ENCODE results near the gene TMEM184B. TPM values are rescaled to one million over a fixed set of nuclear protein-coding genes. Genes with fewer than 3 reads are reported as not detected.

TMEM184B gene
- total RNA-seq, 1 experiment from 2014 or later: 192 TPM

- Histone ChIP-seq H3K27ac (peak overlapping the region; percentile 80), H3K4me2 (peak overlapping the region; percentile 79), H3K9me3 (ENCODE audit: insufficient read depth, low read depth) (no peaks in the 10 kb centered on the region), H2AFZ (peak overlapping the region; percentile 23; the same call in 1 of the 2 replicates), H3K4me3 (peak overlapping the region; percentile 43; the same call in 1 of the 2 replicates), H4K20me1 (ENCODE audit: insufficient read depth) (peaks cover 22% of the 10 kb centered on the region), H3K36me3 (ENCODE audit: low read depth) (0 out of 2 replicates have a peak, but pooled peaks cover 2% of the 10 kb centered on the region), H3K9me2 (ENCODE audit: insufficient read depth) (no peaks in the 10 kb centered on the region), H3F3A (ENCODE audit: insufficient read depth, low read depth) (peaks cover 48% of the 10 kb centered on the region), H3K79me2 (ENCODE audit: low read depth) (peaks cover 29% of the 10 kb centered on the region), H3K27me3 (ENCODE audit: insufficient read depth, low read depth) (no peaks in the 10 kb centered on the region), H3K4me1 (replicated peaks; ENCODE audit: insufficient read depth) (peaks cover 40% of the 10 kb centered on the region)
- POLR2A ChIA-PET (ENCODE audit: unreplicated experiment): interaction anchor here (0.5 kb wide), 1 partner anchor 35 kb away, joined by 5 read pairs; no protein-coding TSS in a partner anchor
- intact Hi-C loops (cut with micrococcal nuclease; ENCODE audit: unreplicated experiment): loop anchor here (10.0 kb wide), 1 partner anchor 386 kb away; the partner anchor contains the start of genes GTPBP1 and JOSD1
- CTCF ChIA-PET: interaction anchor here (0.7 to 1.3 kb wide), 2 partner anchors 29 to 250 kb away, joined by 8 to 17 read pairs; no protein-coding TSS in a partner anchor
- TSS peak; percentile 78 for BruUV-seq (replicated peaks)
- DNase-seq: no peak
- TF ChIP-seq, protein P1, sequence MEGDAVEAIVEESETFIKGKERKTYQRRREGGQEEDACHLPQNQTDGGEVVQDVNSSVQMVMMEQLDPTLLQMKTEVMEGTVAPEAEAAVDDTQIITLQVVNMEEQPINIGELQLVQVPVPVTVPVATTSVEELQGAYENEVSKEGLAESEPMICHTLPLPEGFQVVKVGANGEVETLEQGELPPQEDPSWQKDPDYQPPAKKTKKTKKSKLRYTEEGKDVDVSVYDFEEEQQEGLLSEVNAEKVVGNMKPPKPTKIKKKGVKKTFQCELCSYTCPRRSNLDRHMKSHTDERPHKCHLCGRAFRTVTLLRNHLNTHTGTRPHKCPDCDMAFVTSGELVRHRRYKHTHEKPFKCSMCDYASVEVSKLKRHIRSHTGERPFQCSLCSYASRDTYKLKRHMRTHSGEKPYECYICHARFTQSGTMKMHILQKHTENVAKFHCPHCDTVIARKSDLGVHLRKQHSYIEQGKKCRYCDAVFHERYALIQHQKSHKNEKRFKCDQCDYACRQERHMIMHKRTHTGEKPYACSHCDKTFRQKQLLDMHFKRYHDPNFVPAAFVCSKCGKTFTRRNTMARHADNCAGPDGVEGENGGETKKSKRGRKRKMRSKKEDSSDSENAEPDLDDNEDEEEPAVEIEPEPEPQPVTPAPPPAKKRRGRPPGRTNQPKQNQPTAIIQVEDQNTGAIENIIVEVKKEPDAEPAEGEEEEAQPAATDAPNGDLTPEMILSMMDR (conservative IDR thresholded peaks at IDR 0.05): no peak
- TF ChIP-seq EZH2 (IDR thresholded peaks at IDR 0.05; ENCODE audit: low read depth): no peak
These were observed 46.3 kb upstream of the TMEM184B start for GRCh38 chr22:38318792-38319773.

DNA sequence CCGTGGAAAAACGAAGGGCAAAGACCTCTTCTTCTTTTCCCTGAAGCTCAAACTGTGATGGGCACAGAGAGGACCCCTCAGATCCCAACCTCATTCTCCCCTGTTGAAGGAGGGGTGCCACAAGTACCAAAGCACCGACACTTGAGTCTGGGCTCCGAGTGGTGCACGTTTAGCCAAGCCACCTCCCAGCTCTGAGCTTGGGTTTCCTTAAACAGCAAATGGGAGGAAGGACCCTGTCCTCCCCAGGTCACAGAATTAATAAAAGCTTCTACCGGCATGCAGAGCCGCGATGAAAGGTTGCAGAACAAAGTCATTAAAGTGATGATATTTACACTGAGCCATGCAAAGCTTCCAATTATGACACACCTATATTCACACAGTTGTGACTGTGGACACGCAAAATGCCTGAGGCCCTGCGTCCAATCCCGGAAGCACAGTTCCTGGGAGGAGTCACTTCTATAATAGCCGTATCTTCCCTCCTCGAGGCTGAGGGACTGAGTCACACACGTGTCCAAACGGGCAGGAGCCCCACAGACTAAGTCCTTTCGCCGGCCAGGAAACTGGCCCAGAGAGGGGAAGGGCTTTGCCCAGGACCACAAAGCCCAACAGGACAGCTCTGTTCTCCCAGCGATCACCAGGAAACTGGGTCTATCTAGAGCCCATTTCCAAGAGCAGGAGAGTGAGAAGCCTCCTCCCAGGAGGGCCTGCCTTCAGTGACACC is 45.3 kb upstream of the TMEM184B start:
- H3K9me2 ChIP-seq (ENCODE audit: insufficient read depth): no peaks in the 10 kb centered on the region
- peak overlapping the region; percentile 81 for H2AFZ ChIP-seq
- no TSS peak for BruUV-seq (replicated peaks)
- H3K4me3 ChIP-seq: peak overlapping the region; percentile 60
- H3K79me2 ChIP-seq (ENCODE audit: low read depth): peaks cover 39% of the 10 kb centered on the region
- CTCF ChIA-PET: interaction anchor here (0.5 to 1.3 kb wide), 3 partner anchors 13 to 28 kb away, joined by 3 to 10 read pairs (median 8); no protein-coding TSS in a partner anchor
- TF ChIP-seq, protein P1 (conservative IDR thresholded peaks at IDR 0.05): no peak
- no peak for TF ChIP-seq EZH2 (IDR thresholded peaks at IDR 0.05; ENCODE audit: low read depth)
- H3K9me3 ChIP-seq (ENCODE audit: insufficient read depth, low read depth): no peaks in the 10 kb centered on the region
- intact Hi-C loops (cut with micrococcal nuclease; ENCODE audit: unreplicated experiment): loop anchor here (2.0 to 10.0 kb wide), 2 partner anchors 189 to 387 kb away; partner anchors contain the start of genes DDX17, GTPBP1 and JOSD1
- 0 out of 2 replicates have a peak, but pooled peaks cover 9% of the 10 kb centered on the region for H3K36me3 ChIP-seq (ENCODE audit: low read depth)
- H3K4me2 ChIP-seq: peak overlapping the region; percentile 79
- H4K20me1 ChIP-seq (ENCODE audit: insufficient read depth): peaks cover 31% of the 10 kb centered on the region
- peak; percentile 87 to 99 for DNase-seq
- H3K4me1 ChIP-seq (replicated peaks; ENCODE audit: insufficient read depth): peaks cover 44% of the 10 kb centered on the region
- no peaks in the 10 kb centered on the region for H3K27me3 ChIP-seq (ENCODE audit: insufficient read depth, low read depth)
- H3F3A ChIP-seq (ENCODE audit: insufficient read depth, low read depth): peaks cover 46% of the 10 kb centered on the region
- peak overlapping the region; percentile 80 for H3K27ac ChIP-seq
- POLR2A ChIA-PET (ENCODE audit: unreplicated experiment): interaction anchor here (0.5 to 0.7 kb wide), 7 partner anchors 18 to 252 kb away, joined by 3 to 8 read pairs (median 5); partner anchors contain the start of gene DMC1

Measured in PC-9 (cell line).